Renal cortex interstitium (tissue), 11 donors: ENCODE results near the gene PKHD1. TPM values are rescaled to one million over a fixed set of nuclear protein-coding genes. Genes with fewer than 3 reads are reported as not detected.
"Not testable (repeated sequence)": the region's sequence is repeated elsewhere in the genome, so short reads cannot be mapped to it uniquely, and the experiment has no call there.

Experiments
- DNase-seq, 11 donors: peaks; one replicate each; pipeline ENCODE4 v3.0.0-alpha.2; 2013; ENCODE audit warnings: low read depth in 9 of 11, low spot score in 4 of 11; ENCODE audit errors: extremely low read depth in 1 of 11
- polyA plus RNA-seq, 3 donors: library from polyadenylated mRNA; unstranded; fragments of 120-200 nt; gene quantifications; one replicate each; pipeline ENCODE4 v1.2.1, GENCODE V29; 2013; ENCODE audit not compliant: insufficient read length in 3 of 3

Gene PKHD1
- polyA plus RNA-seq, 3 donors: 18.2 to 34.3 (median 22.0) TPM

DNA sequence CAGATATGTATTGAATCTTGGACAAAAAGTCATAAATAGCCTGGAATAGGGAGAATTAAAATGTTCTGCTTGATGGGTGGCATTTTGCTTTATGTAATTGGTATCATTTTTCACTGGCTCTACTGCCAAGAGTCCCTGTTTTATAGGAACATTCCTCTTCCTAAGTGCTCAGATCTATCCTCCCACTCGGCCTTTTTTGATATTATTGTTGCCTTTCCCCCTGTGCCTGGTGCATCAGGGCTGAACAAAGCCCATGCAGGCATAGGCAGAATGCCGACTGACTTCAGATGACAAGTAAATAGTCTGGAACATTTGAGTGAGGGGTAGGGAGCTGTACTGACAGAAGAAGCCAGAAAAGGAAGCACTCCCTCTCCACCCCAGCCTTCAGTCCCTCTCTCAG, 127.0 kb downstream of the PKHD1 start:
- DNase-seq: no peak

GRCh38 chr6:51959744-51960383, 127.5 kb downstream of the PKHD1 start:
- peak; percentile 51 to 80 (median 64) for DNase-seq

GRCh38 chr6:51954681-51955080, 132.7 kb downstream of the PKHD1 start:
- no peak for DNase-seq

DNA sequence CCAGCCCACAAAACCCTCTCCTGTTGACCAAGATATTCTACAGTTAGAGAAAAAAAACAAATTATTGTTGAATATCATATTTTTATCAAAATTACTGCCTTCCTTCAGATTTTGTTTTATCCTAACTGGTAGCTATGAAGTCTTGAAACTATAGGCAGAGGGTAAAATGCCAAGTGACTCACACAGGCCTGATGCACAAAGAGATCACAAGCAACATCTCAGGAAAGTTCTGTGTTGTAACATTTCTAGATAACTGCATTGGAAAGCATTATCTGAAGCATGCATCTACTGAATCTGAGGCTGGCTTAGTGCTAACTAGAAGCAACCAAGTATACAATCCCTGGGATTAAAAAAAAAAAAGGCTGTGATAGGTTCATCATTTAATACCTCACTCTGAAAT, 134.2 kb downstream of the PKHD1 start:
- DNase-seq: no peak

DNA sequence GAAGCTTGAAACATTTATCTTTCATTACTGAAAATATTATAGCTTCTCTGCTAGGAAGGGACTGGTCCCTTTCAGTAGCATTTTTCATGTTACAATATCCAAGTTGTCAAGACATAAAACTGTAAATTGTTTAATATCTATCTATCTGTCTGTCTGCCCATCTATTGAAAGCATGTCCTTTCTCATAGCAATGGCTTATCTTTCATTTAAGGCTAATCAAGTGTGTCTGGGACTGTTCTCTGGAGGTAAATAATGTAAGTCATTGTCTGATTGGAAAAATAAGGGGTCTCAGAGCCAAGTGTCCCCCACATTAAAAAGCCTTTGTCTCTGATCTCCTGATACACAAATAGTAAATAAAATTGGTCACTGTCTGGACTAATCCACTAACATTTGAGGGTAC, 135.5 kb downstream of the PKHD1 start:
- no peak for DNase-seq

GRCh38 chr6:51949526-51949925, 137.9 kb downstream of the PKHD1 start:
- DNase-seq: peak in 9 of 11 donors; percentile 11 to 63 (median 29)

DNA sequence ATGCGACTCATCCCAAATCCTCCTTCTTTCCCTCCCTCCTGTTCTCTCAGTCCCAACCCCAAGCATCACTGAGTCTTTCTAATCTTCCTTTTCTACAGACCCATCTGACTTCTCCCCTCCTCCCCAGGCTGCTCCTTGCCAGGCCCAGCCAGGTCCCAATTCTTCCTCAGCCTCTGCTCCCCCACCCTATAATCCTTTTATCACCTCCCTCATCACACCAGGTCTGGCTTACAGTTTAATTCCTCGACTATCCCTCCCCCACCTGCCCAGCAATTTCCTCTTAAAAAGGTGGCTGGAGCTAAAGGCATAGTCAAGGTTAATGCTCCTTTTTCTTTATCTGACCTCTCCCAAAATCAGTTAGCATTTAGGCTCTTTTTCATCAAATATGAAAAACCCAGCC, 147.7 kb downstream of the PKHD1 start:
- not testable (repeated sequence) for DNase-seq

DNA sequence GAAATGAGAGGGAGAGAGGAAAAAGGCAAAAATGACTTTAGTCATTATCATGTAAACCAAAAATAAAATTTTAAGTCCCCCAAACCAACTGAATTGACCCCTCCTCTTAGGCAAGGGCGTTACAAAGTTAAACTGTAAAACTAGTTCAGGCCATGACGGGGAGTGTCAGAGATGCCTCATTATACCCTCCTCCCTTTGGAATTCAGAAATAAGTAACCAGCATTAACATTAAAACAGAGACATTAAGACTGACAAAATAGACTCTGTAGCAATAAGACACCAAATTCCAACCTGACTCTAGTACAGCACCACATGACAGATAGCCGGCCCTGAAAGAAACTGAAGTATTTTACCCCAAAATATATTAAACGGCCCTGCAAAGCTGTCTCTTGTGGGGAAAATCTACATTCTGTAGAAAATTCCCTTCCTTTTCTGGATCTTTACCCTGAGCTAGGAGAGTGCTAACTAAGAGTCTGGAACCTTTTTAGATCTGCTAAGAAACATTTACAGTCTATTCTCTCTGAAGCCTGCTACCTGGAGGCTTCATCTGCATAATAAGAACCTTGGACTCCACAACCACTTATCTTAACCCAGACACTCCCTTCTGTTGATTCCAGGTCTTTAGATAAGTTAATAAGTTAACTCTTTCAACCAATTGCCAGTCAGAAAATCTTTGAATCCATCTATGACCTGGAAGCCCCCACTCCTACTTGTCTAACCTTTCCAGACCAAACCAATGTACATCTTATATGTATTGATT, 150.7 kb downstream of the PKHD1 start:
- DNase-seq: peak in 4 of 11 donors; percentile 8 to 35 (median 18)

DNA sequence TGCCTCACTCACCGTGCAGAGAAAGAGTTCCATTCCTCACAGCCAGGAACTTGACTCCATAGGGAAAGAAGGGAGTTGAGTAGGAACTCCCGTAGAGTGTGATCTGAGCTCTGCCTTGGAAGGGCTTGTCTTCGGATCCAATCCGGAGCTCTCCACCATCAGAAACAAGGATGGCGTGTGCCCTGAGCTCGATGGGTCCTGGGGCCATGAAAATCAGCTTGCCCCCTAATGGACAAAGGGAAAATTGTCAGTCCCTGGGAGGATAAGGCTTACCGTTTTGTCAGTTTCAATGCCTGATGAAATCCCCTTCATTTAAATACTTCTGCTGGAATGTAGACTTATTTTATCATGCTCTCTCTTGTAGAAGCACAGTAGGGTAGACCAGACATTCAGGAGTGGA, 153.3 kb downstream of the PKHD1 start:
- DNase-seq: no peak

DNA sequence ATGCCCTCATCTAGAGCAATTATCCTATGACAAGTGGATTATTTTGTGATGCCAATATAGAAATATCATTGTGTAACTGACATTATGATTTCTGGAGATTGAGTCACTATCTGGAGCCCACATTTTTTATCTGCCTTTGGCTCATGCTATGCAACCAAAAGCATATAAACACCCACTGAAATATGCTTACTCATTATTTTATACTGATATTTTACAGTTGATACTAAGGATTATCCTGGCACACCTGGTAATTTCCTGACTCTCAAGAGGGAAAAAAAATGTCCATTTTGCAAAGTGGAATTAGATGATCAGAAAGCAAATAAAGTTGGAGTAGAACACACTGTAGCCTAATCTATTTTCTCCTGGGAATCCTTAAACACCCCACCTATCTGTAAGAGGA, 154.5 kb downstream of the PKHD1 start:
- no peak for DNase-seq

- no peak for DNase-seq
Observed at GRCh38 chr6:51930602-51931001, 156.8 kb downstream of the PKHD1 start.

- no peak for DNase-seq
Observed at GRCh38 chr6:51929934-51930574, 157.4 kb downstream of the PKHD1 start.

- no peak for DNase-seq
Observed at GRCh38 chr6:51928320-51928719, 159.1 kb downstream of the PKHD1 start.

DNA sequence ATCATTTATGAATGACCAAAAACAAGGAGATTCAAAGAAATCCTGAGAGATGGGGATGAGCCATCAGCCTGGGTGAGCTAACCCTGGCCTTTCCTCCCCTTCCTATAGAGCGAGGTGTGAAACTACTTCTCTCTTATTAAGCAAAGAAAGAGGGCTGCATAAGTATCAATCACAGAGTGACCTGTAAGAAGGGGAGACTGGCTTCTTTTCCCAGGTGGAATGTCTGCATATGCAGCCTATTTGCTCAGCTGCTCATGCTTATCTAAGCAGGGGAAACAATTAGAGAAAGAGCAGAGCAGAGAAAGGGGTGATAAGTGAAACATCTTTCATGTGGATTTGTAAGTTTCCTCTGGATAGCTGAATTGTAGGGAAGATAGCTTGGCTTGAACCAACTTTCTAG, 160.0 kb downstream of the PKHD1 start:
- DNase-seq: no peak

GRCh38 chr6:51926125-51926524, 161.3 kb downstream of the PKHD1 start:
- DNase-seq: no peak

GRCh38 chr6:51922479-51922878, 164.9 kb downstream of the PKHD1 start:
- DNase-seq: not testable (repeated sequence)

GRCh38 chr6:51918347-51918746, 169.1 kb downstream of the PKHD1 start:
- DNase-seq: not testable (repeated sequence)

DNA sequence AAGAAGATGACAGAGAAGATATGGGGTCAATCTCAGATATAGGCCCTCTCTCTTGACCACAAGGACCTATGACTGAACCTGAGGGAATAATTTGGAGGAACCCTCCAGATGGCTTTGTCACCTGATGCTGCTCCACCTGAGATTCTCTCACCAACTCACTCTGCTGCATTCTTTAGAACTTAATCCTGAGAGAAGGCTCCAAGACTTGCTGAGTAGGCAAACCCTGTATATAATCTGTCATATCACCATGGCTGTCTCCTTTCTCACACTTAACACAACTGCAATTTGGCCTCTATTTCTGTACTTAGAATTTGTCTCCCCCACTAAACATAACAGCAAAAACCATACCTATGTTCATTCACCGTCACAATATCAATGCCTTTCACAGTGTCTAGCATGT, 172.3 kb downstream of the PKHD1 start:
- no peak for DNase-seq

DNA sequence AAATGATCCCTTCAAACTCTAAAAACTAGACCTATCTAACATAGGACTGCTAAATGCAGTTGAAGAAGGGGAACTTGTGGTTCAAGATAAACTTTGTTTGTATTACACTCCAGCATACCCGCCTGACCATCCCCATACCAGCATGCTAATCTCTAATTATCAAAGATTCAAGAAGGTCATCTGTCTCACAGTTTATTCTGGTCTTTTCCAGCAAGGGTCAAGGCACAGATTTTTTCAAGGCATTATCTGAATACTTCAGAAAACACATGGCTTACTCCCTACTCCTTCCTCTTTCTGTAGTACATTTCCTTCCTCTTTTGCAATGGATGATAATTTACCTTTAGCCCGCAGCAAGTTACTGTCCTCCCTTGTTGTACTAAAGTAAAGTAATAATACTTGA, 174.1 kb downstream of the PKHD1 start:
- DNase-seq: no peak

DNA sequence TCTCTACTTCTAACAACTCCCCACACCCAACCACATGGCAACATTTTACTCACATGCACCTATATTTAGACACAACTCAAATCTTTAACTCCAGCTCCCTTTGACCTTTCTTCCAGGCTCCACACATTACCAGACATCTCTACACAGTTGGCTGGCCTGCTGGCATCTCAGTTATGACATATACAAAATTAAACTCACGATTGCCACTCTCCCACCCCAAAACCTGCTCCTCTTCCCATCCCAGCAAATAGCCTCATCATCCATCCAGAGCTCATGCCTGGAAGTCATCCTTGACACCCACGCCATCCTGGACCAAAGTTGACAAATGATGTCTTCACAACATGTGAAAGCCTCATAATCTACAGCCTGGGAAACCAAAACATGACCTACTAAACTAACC, 176.6 kb downstream of the PKHD1 start:
- peak in 4 of 11 donors; percentile 5 to 21 (median 9) for DNase-seq
